ENCODE data around the gene PRTN3.

PRTN3 gene

DNA sequence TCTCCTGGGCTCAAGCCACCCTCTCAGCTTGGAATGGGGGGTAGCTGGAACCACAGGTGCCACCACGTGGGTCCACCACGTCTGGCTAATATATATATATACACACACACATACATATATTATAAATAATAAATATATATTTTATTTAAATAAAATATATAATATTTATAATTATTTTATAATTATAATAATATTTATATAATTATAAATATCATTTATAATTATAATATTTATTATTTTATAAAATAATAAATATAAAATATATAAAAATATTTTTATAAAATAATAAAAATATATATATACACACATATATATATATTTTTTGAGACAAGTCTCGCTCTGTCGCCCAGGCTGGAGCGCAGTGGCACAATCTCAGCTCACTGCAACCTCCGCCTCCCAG, 13.8 kb downstream of the PRTN3 start:
- TF ChIP-seq CTCF (IDR thresholded peaks at IDR 0.05; ENCODE audit: low read depth, low read length): no peak
- H3K4me3 ChIP-seq (ENCODE audit: low read depth, low read length): no peak overlapping the region
- DNase-seq (ENCODE audit: low read depth, low spot score): no peak
- in situ Hi-C loops (cut with HindIII; ENCODE audit: low sequenced_read_pairs): no loop called here

- TF ChIP-seq CTCF (IDR thresholded peaks at IDR 0.05; ENCODE audit: low read depth, low read length): no peak
- no peak overlapping the region for H3K4me3 ChIP-seq (ENCODE audit: low read depth, low read length)
- in situ Hi-C loops (cut with HindIII; ENCODE audit: low sequenced_read_pairs): no loop called here
- no peak for DNase-seq (ENCODE audit: low read depth, low spot score)
These were observed 14.3 kb downstream of the PRTN3 start for GRCh38 chr19:855142-855541.

GRCh38 chr19:855566-856120, 14.8 kb downstream of the PRTN3 start:
- H3K4me3 ChIP-seq (ENCODE audit: low read depth, low read length): no peak overlapping the region
- no peak for DNase-seq (ENCODE audit: low read depth, low spot score)
- in situ Hi-C loops (cut with HindIII; ENCODE audit: low sequenced_read_pairs): no loop called here
- TF ChIP-seq CTCF (IDR thresholded peaks at IDR 0.05; ENCODE audit: low read depth, low read length): no peak

GRCh38 chr19:858284-858683, 17.5 kb downstream of the PRTN3 start:
- in situ Hi-C loops (cut with HindIII; ENCODE audit: low sequenced_read_pairs): no loop called here
- no peak overlapping the region for H3K4me3 ChIP-seq (ENCODE audit: low read depth, low read length)
- TF ChIP-seq CTCF (IDR thresholded peaks at IDR 0.05; ENCODE audit: low read depth, low read length): no peak
- no peak for DNase-seq (ENCODE audit: low read depth, low spot score)

DNA sequence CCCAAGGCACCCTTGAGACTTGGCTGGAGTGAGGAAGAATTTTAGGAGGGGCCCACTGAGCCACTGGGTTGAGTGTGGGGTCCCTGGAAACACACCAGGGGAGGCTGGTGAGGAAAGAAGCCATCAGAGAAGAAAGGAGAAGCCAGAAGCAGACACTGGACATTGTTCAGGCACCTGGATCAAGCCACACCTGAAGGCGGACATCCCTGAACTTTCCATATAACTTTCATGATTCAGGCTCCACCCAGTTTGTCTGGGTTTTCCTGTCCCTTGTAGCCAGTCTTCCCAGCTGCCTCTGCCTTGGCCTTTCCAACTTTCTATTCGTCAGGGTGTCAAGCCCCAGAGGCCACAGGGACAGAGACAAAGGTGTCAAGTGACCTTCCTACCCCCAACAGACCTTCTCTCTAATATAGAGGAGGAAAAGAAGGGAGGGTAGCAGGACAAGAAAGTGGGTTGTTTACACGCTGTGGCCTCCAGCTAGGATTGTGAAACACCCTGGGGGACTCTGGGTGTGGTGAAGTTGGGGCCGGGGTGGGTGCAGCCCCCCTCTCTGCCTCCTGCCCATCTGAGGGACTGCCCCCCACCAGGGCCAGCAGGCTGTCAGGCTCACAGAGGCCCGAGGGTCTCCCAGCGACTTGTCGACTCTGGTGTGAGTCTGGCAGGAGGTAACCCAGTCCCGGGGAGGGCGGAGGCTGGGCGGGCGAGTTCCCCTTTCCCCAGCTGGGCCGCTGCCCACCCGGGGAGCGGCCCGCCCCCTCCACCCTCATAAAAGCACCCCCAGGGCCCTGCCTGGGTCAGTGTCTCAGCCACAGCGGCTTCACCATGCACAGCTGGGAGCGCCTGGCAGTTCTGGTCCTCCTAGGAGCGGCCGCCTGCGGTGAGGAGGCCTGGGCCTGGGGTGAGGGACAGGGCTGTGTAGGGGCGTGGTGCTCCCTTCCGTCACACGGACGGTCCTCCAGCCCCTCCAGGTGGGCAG, 18.4 kb downstream of the PRTN3 start, which contains the start of gene CFD:
Gene CFD (plus strand): TSS at position 797 of the 976 bp plus-strand sequence. CDS start 26 bp downstream, at position 823.
- DNase-seq (ENCODE audit: low read depth, low spot score): no peak
- in situ Hi-C loops (cut with HindIII; ENCODE audit: low sequenced_read_pairs): no loop called here
- no peak for TF ChIP-seq CTCF (IDR thresholded peaks at IDR 0.05; ENCODE audit: low read depth, low read length)
- no peak within 1 kb of the TSS for H3K4me3 ChIP-seq (ENCODE audit: low read depth, low read length)

DNA sequence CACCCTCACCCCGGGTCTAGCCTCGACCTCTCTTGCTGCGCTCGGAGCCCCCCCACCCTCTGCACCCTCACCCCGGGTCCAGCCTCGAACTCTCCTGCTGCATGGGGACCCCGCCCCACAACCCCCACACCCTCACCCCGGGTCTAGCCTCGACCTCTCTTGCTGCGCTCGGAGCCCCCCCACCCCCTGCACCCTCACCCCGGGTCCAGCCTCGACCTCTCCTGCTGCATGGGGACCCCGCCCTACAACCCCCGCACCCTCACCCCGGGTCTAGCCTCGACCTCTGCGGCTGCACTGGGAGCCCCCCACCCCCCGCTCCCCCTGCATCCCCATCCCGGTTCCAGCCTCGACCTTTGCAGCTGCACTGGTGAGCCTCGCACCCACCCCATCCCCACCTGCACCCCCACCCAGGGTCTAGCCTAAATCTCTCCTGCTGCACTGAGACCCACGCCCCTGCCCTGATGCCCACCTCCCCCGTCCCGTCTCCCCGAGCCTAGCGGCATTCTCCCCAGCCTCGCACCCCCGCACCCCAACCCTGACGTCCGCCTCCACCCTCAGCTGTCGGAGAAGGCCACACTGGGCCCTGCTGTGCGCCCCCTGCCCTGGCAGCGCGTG, 20.4 kb downstream of the PRTN3 start:
- TF ChIP-seq CTCF (IDR thresholded peaks at IDR 0.05; ENCODE audit: low read depth, low read length): no peak
- in situ Hi-C loops (cut with HindIII; ENCODE audit: low sequenced_read_pairs): no loop called here
- H3K4me3 ChIP-seq (ENCODE audit: low read depth, low read length): no peak overlapping the region
- no peak for DNase-seq (ENCODE audit: low read depth, low spot score)
